Coronary artery (tissue), 2 donors: ENCODE data around the gene SLC1A3.
"Not testable (repeated sequence)": the region's sequence is repeated elsewhere in the genome, so short reads cannot be mapped to it uniquely, and the experiment has no call there.

Experiments
- DNase-seq: peaks from one replicate; pipeline ENCODE4 v3.0.0-alpha.2; 2017; ENCODE audit warnings: low spot score
- H3K27ac ChIP-seq, 2 donors: fragments of 200-600 bp; sonication (generic); one replicate each; pipeline ENCODE4 v1.5.1; 2016 to 2019
- H3K4me3 ChIP-seq: fragments of 200-600 bp; sonication (generic); 2 replicates; pipeline ENCODE4 v1.5.1; 2016; ENCODE audit warnings: mild to moderate bottlenecking, moderate library complexity
- CTCF ChIP-seq: fragments of 200-600 bp; sonication (generic); IDR thresholded peaks from one replicate; pipeline ENCODE4 v1.5.1; 2019; ENCODE audit warnings: antibody characterized with exemption

Gene SLC1A3

GRCh38 chr5:36573438-36573837, 33.0 kb upstream of the SLC1A3 start:
- H3K27ac ChIP-seq = no peak overlapping the region
- no peak for TF ChIP-seq CTCF
- no peak overlapping the region for H3K4me3 ChIP-seq
- DNase-seq = no peak

- Histone ChIP-seq H3K27ac (no peak overlapping the region), H3K4me3 (no peak overlapping the region)
- no peak for DNase-seq
These were observed 31.0 kb upstream of the SLC1A3 start for GRCh38 chr5:36575361-36575781.

GRCh38 chr5:36576721-36577120, 29.7 kb upstream of the SLC1A3 start:
- Histone ChIP-seq H3K27ac (no peak overlapping the region), H3K4me3 (no peak overlapping the region)
- DNase-seq = no peak
- no peak for TF ChIP-seq CTCF

More at GRCh38 chr5:36575361-36575781, 31.0 kb upstream of the SLC1A3 start:
- no peak for TF ChIP-seq CTCF

DNA sequence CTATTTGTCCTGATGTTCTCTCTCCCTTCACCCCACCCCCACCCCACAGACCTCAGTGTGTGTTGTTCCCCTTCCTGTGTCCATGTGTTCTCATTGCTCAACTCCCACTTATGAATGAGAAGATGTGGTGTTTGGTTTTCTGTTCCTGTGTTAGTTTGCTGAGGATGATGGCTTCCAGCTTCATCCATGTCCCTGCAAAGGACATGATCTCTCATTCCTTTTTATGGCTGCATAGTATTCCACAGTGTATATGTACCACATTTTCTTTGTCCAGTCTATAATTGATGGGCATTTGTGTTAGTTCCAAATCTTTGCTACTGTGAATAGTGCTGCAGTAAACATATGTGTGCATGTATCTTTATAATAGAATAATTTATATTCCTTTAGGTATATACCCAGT, 26.5 kb upstream of the SLC1A3 start:
- DNase-seq, H3K27ac ChIP-seq, H3K4me3 ChIP-seq: not testable (repeated sequence)

- no peak for DNase-seq
- H3K27ac ChIP-seq = no peak overlapping the region
- H3K4me3 ChIP-seq = no peak overlapping the region
- no peak for TF ChIP-seq CTCF
These were observed 25.3 kb upstream of the SLC1A3 start for GRCh38 chr5:36581070-36581469.

GRCh38 chr5:36584009-36584875, 22.2 kb upstream of the SLC1A3 start:
- Histone ChIP-seq H3K27ac (no peak overlapping the region), H3K4me3 (no peak overlapping the region)
- TF ChIP-seq CTCF = no peak
- DNase-seq = no peak

DNA sequence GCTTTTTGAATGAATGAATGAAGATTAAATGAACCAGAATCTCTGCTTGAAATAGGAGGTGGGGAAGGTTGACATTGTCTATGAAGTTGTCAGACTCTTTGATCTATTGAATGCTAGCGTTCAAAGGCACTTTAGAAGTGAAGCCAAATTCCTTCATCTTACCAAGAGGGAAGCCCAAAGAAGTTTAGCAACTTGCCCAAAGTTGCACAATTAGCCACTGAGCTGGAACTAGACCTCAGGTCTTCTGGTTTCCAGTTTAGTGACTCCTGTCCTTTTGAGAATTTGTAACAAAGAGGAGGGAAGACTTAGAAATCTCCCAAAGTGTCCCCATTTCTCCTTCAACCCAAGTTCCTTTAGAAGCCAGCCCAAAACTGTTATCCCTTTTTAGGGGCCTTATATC, 20.7 kb upstream of the SLC1A3 start:
- no peak for TF ChIP-seq CTCF
- H3K27ac ChIP-seq = no peak overlapping the region
- DNase-seq = no peak
- H3K4me3 ChIP-seq = no peak overlapping the region
